IPS DF 19.7 (cell line): ENCODE measurements around the gene OR2W1.

ENCODE experiments used
- DNase-seq: peaks from one replicate; pipeline ENCODE4 v3.0.0-alpha.2; 2013; ENCODE audit warnings: low read depth, low spot score

OR2W1 gene, protein sequence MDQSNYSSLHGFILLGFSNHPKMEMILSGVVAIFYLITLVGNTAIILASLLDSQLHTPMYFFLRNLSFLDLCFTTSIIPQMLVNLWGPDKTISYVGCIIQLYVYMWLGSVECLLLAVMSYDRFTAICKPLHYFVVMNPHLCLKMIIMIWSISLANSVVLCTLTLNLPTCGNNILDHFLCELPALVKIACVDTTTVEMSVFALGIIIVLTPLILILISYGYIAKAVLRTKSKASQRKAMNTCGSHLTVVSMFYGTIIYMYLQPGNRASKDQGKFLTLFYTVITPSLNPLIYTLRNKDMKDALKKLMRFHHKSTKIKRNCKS

DNA sequence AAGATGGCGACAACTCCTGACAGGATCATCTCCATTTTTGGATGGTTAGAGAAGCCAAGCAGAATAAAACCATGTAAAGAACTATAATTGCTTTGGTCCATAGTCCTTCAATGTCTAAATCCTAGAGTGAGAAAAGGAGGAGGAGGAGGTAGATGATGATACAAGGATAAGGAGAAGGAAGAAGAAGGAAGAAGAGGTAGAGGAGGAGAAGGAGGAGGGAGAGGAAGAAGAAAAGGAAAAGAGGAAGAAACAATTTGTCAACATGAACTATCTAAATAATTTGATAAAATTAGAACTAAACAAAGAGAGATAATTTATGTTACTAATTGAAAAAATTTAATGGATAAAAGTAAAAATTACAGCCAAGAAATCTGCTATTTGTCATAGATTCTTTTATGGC lies at the start of gene OR2W1:
Gene OR2W1, minus strand, starts transcription at position 101 of the 400 bp plus-strand sequence. Its CDS starts 0 bp downstream, at position 101.
- DNase-seq = no peak

DNA sequence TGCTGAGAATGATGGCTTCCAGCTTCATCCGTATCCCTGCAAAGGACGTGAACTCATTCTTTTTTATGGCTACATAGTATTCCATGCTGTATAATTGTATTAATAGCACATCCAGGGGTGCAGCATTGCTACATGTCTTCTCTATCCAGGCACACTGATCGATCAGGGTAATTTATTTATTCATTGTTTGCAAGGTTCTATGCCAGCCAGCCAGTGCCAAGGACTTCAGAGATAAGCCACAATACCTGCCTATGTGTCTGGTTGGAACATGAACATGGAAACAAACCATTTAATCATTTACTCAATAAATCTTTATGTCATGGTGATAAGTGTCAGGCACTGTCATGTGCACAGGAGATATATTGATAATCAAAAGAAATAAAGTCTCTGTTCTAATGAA lies 48.0 kb upstream of the OR2W1 start:
- no peak for DNase-seq

- DNase-seq = no peak
These were observed 42.2 kb upstream of the OR2W1 start, which contains the start of gene OR2B3 for GRCh38 chr6:29087213-29087612. OR2B3 (minus strand) TSS chr6:29087313; CDS start chr6:29087248, 65 bp downstream.

DNA sequence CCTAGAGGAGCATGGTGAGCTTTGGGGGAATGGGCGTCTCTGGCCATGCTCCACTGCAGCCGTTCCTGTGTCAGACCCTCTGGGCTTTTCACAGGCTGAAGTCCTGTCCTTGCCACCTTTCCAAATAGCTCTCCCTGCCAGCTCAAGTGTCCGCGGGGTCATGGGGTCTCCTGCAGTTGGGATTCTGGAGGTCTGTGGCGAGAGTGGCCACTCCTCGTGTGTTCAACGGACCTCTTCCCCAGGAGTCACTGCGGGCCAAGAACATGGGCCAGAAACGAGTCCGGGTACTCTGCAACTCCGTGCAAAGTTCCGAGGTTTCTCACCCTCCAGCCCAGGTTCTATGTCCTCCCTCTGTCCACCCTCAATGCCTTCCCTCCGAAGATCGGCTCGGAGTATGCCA lies 37.5 kb upstream of the OR2W1 start:
- DNase-seq = no peak

GRCh38 chr6:29081312-29081711 lies 36.3 kb upstream of the OR2W1 start:
- no peak for DNase-seq

DNA sequence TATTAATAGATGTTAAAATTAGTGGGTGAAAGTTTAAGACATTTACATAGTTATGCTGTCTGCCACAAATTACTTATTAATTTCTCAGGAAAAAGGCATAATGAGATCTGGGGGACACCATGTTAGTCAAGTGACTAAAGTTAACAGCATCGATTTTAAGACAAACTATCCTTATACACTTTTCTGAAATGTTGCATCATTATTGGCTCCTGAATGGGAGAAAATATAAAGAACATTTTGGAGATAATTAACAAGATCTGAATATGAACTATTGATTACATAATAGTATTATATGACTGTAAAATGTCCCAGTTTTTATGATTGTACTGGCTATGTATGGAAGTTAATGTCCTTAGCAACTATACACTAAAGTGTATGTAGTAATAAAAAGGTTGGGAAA lies 34.2 kb upstream of the OR2W1 start:
- DNase-seq = no peak

GRCh38 chr6:29071831-29072723 lies 27.1 kb upstream of the OR2W1 start:
- peak; percentile 54 for DNase-seq

- DNase-seq = no peak
These were observed 6.7 kb upstream of the OR2W1 start for GRCh38 chr6:29051680-29052079.

GRCh38 chr6:29035951-29036350 lies 9.0 kb downstream of the OR2W1 start:
- DNase-seq = no peak

DNA sequence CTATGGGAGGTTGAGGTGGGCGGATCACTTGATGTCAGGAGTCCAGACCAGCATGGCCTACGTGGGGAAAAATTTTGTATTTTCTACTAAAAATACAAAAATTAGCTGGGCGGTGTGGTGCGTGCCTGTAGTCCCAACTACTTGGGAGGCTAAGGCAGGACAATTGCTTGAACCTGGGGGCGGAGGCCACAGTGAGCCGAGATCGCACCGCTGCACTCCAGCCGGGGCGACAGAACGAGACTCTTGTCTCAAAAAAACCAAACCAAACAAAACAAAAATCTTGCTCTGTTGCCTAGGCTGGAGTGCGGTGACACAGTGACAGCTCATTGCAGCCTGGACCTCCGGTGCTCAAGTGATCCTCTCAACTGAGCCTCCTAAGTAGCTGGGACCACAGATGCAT lies 16.2 kb downstream of the OR2W1 start:
- no peak for DNase-seq

DNA sequence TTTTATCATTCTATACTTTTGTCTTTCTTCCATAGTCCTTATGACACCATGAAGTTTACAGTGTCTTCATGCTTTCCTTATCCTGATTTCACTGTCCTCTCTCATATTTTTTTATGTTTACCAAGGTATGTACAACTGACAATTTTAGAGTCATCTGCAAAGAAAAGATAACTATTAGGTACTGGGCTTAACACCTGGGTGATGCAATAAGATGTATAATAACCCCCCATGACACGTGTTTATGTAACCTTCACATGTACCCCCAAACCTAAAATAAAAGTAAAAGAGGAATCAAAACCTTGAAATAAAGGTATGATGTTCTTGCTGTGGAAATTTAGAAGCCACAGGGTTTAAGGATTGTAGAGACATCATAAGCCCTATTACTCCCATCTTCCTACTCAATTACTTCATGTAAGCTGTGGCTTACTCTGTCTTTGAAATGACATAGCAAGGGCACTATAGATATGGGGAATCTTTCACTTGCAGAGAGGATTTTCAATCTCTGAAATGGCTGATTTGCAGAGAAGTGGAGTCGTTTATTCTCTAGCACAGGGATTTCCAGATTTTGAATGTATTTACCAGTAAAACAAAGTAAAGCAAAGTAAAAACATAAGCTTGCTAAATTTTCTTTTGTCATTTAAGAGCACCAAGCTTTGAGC lies 18.9 kb downstream of the OR2W1 start:
- DNase-seq = no peak

DNA sequence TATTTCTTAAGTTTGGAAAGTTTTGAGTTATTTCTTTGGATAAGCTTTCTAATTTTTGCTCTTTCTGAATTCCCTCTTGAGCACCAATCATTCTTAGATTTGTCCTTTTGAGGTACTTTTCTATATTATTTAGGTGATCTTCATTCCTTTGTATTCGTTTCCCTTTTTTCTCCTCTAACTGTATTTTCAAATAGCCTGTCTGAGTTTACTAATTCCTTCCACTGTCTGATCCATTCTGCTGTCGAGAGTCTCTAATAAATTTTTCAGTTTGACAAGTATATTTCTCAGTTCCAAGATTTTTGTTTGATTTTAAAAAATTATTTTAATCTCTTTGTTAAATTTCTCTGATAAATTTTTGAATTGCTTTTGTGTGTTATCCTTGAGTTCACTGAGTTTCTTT lies 23.5 kb downstream of the OR2W1 start:
- DNase-seq = no peak

- no peak for DNase-seq
These were observed 25.3 kb downstream of the OR2W1 start for GRCh38 chr6:29019629-29020028.

DNA sequence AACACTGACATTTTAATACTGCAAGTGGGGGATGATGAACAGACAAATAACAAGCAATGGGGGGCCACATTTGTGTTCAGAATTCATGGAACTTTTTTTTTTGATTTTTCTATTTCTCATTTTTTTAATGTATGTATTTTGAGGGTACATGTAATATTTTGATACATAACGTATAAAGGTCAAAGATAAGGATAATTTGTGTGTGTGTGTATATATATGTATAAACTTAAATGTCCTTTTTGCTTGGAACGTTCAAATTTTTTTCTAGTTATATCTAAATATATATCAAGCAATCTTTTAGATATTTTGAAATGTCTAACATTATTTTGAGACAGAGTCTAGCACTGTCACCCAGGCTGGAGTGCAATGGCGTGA lies 27.6 kb downstream of the OR2W1 start:
- DNase-seq = no peak

- DNase-seq = peak; percentile 40
These were observed 28.2 kb downstream of the OR2W1 start for GRCh38 chr6:29016559-29017427.

DNA sequence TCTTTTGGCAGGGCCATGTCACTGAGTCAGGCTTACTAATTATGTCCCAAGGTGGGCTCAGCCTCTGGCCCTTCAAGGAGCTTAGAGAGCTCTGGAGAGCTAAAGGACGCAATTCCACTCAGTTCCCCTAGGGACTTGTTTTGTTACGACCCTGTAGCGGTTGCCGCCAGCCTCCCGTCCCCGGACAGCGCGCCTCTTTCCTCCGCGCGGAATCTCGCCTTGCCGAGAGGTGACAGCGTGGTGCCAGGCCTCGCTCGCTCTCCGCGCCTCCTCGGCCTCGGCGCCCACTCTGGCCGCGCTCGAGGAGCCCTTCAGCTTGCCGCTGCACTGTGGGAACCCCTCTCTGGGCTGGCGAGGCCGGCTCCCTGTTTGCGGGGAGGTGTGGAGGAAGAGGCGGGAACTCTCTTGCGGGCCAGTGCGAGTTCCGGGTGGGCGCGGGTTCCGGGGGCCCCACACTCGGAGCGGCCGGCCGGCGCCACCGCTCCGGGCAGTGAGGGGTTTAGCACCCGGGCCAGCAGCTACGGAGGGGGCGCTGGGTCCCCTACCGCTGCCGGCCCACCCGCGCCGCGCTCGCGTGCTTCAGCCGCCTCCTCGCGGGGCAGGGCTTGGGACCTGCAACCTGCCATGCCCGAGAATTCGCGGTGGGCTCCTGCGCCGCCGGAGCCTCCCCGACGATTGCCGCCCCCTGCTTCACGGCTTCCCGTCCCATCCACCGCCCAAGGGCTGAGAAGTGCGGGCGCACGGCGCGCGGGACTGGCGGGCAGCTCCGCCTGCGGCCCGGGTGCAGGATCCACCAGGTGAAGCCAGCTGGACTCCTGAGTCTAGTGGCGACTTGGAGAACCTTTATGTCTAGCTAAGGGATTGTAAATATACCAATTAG lies 30.0 kb downstream of the OR2W1 start:
- no peak for DNase-seq

DNA sequence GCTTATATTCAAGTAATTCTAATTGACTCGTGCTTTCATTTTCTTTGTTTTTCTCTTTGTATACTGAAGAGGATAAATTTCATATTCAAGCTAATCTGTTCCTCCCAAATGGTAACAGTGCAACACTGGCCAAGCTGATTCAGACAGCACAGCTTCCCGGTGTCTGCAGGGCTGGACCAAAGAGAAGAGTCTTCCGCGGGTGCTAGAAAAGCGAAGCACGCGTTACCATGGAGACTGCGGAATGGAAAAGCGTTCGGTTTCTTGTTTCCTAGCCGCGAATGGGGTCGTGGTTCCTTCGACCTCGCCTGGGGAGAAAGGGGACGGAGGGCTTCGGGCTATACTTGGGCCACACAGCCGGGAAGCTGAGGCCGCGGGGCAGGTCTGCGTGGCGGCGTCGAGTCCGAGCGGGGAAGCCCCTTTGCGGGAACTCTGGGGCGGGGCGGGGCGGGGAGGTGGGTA lies 33.7 kb downstream of the OR2W1 start:
- DNase-seq = peak; percentile 57

DNA sequence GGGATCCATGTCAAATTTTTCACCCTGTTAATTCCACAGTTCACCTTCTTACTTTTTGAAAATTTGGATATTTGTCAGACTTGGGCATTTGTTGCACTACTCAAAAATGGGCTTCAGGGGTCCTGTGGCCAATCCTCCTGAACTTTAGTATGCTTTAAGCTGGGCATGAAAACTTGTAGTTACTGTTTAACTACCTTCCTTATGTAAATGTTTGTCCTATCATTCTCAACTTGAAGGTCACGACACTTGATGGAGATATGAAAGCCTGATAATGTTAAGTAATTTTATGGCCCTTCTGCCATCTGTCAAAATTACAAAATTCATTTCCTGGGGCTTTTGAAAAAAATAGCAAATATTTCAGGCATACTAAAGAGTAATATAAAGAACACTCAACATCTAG lies 35.6 kb downstream of the OR2W1 start:
- no peak for DNase-seq

DNA sequence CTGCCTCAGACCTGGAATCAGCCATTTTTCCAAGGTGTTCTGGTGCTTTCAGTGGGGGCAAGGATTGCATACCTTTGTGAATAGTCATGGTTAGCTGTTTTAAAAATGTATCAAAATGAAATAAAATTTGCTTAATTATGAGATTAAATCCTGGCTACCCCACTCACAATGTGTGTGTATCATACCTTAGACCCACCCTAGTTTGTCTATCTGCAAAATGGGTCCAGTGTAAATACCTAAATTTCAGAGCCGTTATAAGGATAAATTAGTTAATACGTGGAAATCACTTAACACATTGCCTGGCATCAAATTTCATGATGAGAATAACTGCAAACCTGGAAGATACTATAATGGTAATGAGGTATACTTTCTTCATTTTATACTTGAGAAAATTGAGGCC lies 36.9 kb downstream of the OR2W1 start:
- no peak for DNase-seq

GRCh38 chr6:29005183-29005885 lies 39.6 kb downstream of the OR2W1 start, which contains the start of gene ZNF311:
ZNF311 (minus strand) TSS chr6:29005315; CDS start chr6:29003954, 1,361 bp downstream.
- DNase-seq = no peak
